IgD-negative memory B cell (primary cell): Measurements from ENCODE around the gene UBE2D1. TPM values are rescaled to one million over a fixed set of nuclear protein-coding genes. Genes with fewer than 3 reads are reported as not detected.

Experiments used
- H3K27ac Mint-ChIP-seq, 3 donors: one replicate each; pipeline ENCODE4 v1.8.0; 2020 to 2022; ENCODE audit warnings: mild to moderate bottlenecking in 3 of 3, mixed read lengths in 3 of 3, moderate library complexity in 1 of 3
- H3K27me3 Mint-ChIP-seq: one replicate; pipeline ENCODE4 v1.8.0; 2021; ENCODE audit warnings: mixed read lengths
- H3K36me3 Mint-ChIP-seq: one replicate; pipeline ENCODE4 v1.8.0; 2020; ENCODE audit warnings: mild to moderate bottlenecking, mixed read lengths
- H3K4me1 Mint-ChIP-seq, 3 donors: one replicate each; pipeline ENCODE4 v1.8.0; 2020 to 2022; ENCODE audit warnings: mixed read lengths in 3 of 3, mild to moderate bottlenecking in 1 of 3
- H3K4me3 Mint-ChIP-seq, 4 donors: one replicate each; pipeline ENCODE4 v1.8.0; 2020 to 2022; ENCODE audit warnings: mild to moderate bottlenecking in 4 of 4, mixed read lengths in 4 of 4, moderate library complexity in 3 of 4
- H3K9me3 Mint-ChIP-seq, 3 donors: one replicate each; pipeline ENCODE4 v1.8.0; 2020 to 2021; ENCODE audit warnings: mixed read lengths in 3 of 3, mild to moderate bottlenecking in 1 of 3
- polyA plus RNA-seq: library from polyadenylated mRNA; unstranded; fragments of 300-500 nt; fragmentation: Illumina TruSeq; gene quantifications from one replicate; pipeline ENCODE4 v1.2.3, GENCODE V29; 2021

UBE2D1 gene
- polyA plus RNA-seq, 1 donor from 2014 or later = 16.5 TPM

GRCh38 chr10:58384544-58384998 lies 49.8 kb downstream of the UBE2D1 start:
- H3K27ac Mint-ChIP-seq = peak overlapping the region; percentile 96 to 99 (median 99)

GRCh38 chr10:58384999-58385783 lies 50.4 kb downstream of the UBE2D1 start, which contains the start of gene TFAM:
TFAM (plus strand) TSS chr10:58385410; CDS start chr10:58385548, 138 bp downstream.
- Mint-ChIP-seq H3K36me3 (peaks cover 1% of the 10 kb centered on the region), H3K4me1 (peaks cover 24 to 25% (median 24%) of the 10 kb centered on the region in 3 donors), H3K4me3 (peak within 1 kb of the TSS; percentile 94 to 99 (median 97)), H3K9me3 (no peaks in the 10 kb centered on the region), H3K27me3 (no peaks in the 10 kb centered on the region), H3K27ac (peak within 1 kb of the TSS; percentile 96 to 99 (median 99))

More at GRCh38 chr10:58384544-58384998, 49.8 kb downstream of the UBE2D1 start:
- no peaks in the 10 kb centered on the region for H3K27me3 Mint-ChIP-seq
- no peaks in the 10 kb centered on the region for H3K36me3 Mint-ChIP-seq
- peaks cover 21 to 25% (median 24%) of the 10 kb centered on the region in 3 donors for H3K4me1 Mint-ChIP-seq
- peak overlapping the region; percentile 94 to 99 (median 97) for H3K4me3 Mint-ChIP-seq
- no peaks in the 10 kb centered on the region for H3K9me3 Mint-ChIP-seq

GRCh38 chr10:58385784-58386112 lies 50.9 kb downstream of the UBE2D1 start:
- H3K9me3 Mint-ChIP-seq = no peaks in the 10 kb centered on the region
- H3K27me3 Mint-ChIP-seq = no peaks in the 10 kb centered on the region
- peak overlapping the region; percentile 96 to 99 (median 99) for H3K27ac Mint-ChIP-seq
- peak overlapping the region; percentile 94 to 99 (median 97) for H3K4me3 Mint-ChIP-seq
- H3K4me1 Mint-ChIP-seq = peaks cover 24 to 25% (median 25%) of the 10 kb centered on the region in 3 donors
- peaks cover 1% of the 10 kb centered on the region for H3K36me3 Mint-ChIP-seq

GRCh38 chr10:58389024-58389423 lies 54.2 kb downstream of the UBE2D1 start:
- H3K27ac Mint-ChIP-seq = no peak overlapping the region
- peaks cover 15 to 22% (median 21%) of the 10 kb centered on the region in 3 donors for H3K4me1 Mint-ChIP-seq
- no peaks in the 10 kb centered on the region for H3K27me3 Mint-ChIP-seq
- no peak overlapping the region for H3K4me3 Mint-ChIP-seq
- no peaks in the 10 kb centered on the region for H3K9me3 Mint-ChIP-seq
- H3K36me3 Mint-ChIP-seq = peaks cover 4% of the 10 kb centered on the region

GRCh38 chr10:58393317-58393716 lies 58.5 kb downstream of the UBE2D1 start:
- H3K36me3 Mint-ChIP-seq = peaks cover 11% of the 10 kb centered on the region
- H3K27ac Mint-ChIP-seq = no peak overlapping the region
- no peak overlapping the region for H3K4me3 Mint-ChIP-seq
- H3K9me3 Mint-ChIP-seq = no peaks in the 10 kb centered on the region
- H3K27me3 Mint-ChIP-seq = no peaks in the 10 kb centered on the region
- H3K4me1 Mint-ChIP-seq = peaks cover 0 to 6% (median 5%) of the 10 kb centered on the region in 3 donors

GRCh38 chr10:58394471-58394870 lies 59.7 kb downstream of the UBE2D1 start:
- no peak overlapping the region for H3K27ac Mint-ChIP-seq
- H3K9me3 Mint-ChIP-seq = no peaks in the 10 kb centered on the region
- no peak overlapping the region for H3K4me3 Mint-ChIP-seq
- peaks cover 11% of the 10 kb centered on the region for H3K36me3 Mint-ChIP-seq
- H3K4me1 Mint-ChIP-seq = peaks cover 0 to 6% (median 5%) of the 10 kb centered on the region in 3 donors
- no peaks in the 10 kb centered on the region for H3K27me3 Mint-ChIP-seq

- peaks cover 9% of the 10 kb centered on the region for H3K36me3 Mint-ChIP-seq
- no peak overlapping the region for H3K27ac Mint-ChIP-seq
- H3K27me3 Mint-ChIP-seq = no peaks in the 10 kb centered on the region
- no peak overlapping the region for H3K4me3 Mint-ChIP-seq
- peaks cover 0 to 6% (median 0%) of the 10 kb centered on the region in 3 donors for H3K4me1 Mint-ChIP-seq
- H3K9me3 Mint-ChIP-seq = no peaks in the 10 kb centered on the region
Observed at GRCh38 chr10:58396057-58396456, 61.3 kb downstream of the UBE2D1 start.

GRCh38 chr10:58397830-58398229 lies 63.0 kb downstream of the UBE2D1 start:
- H3K36me3 Mint-ChIP-seq = peaks cover 11% of the 10 kb centered on the region
- no peaks in the 10 kb centered on the region for H3K27me3 Mint-ChIP-seq
- H3K4me3 Mint-ChIP-seq = no peak overlapping the region

GRCh38 chr10:58399410-58399809 lies 64.6 kb downstream of the UBE2D1 start:
- Mint-ChIP-seq H3K36me3 (peaks cover 11% of the 10 kb centered on the region), H3K27me3 (no peaks in the 10 kb centered on the region), H3K4me1 (no peaks in the 10 kb centered on the region), H3K9me3 (peaks cover 0 to 2% (median 0%) of the 10 kb centered on the region in 3 donors), H3K27ac (no peak overlapping the region), H3K4me3 (no peak overlapping the region)

More at GRCh38 chr10:58397830-58398229, 63.0 kb downstream of the UBE2D1 start:
- Mint-ChIP-seq H3K9me3 (peaks cover 0 to 2% (median 0%) of the 10 kb centered on the region in 3 donors), H3K27ac (no peak overlapping the region), H3K4me1 (no peaks in the 10 kb centered on the region)

- Mint-ChIP-seq H3K27me3 (no peaks in the 10 kb centered on the region), H3K36me3 (peaks cover 11% of the 10 kb centered on the region), H3K4me1 (no peaks in the 10 kb centered on the region), H3K4me3 (no peak overlapping the region), H3K27ac (no peak overlapping the region), H3K9me3 (peaks cover 0 to 2% (median 0%) of the 10 kb centered on the region in 3 donors)
Observed at GRCh38 chr10:58400609-58401008, 65.8 kb downstream of the UBE2D1 start.

GRCh38 chr10:58404001-58404400 lies 69.2 kb downstream of the UBE2D1 start:
- Mint-ChIP-seq H3K27ac (no peak overlapping the region), H3K27me3 (no peaks in the 10 kb centered on the region), H3K4me1 (no peaks in the 10 kb centered on the region), H3K4me3 (no peak overlapping the region), H3K9me3 (peaks cover 0 to 2% (median 0%) of the 10 kb centered on the region in 3 donors), H3K36me3 (peaks cover 4% of the 10 kb centered on the region)

- no peak overlapping the region for H3K27ac Mint-ChIP-seq
- H3K9me3 Mint-ChIP-seq = peaks cover 0 to 2% (median 0%) of the 10 kb centered on the region in 3 donors
- H3K4me1 Mint-ChIP-seq = no peaks in the 10 kb centered on the region
- no peak overlapping the region for H3K4me3 Mint-ChIP-seq
- H3K36me3 Mint-ChIP-seq = peaks cover 3% of the 10 kb centered on the region
- H3K27me3 Mint-ChIP-seq = peaks cover 3% of the 10 kb centered on the region
Observed at GRCh38 chr10:58409956-58410610, 75.3 kb downstream of the UBE2D1 start.

GRCh38 chr10:58412502-58412961 lies 77.7 kb downstream of the UBE2D1 start:
- Mint-ChIP-seq H3K27me3 (peaks cover 8% of the 10 kb centered on the region), H3K4me3 (no peak overlapping the region), H3K4me1 (no peaks in the 10 kb centered on the region), H3K27ac (no peak overlapping the region), H3K36me3 (peaks cover 3% of the 10 kb centered on the region), H3K9me3 (peaks cover 0 to 2% (median 0%) of the 10 kb centered on the region in 3 donors)

- Mint-ChIP-seq H3K4me1 (no peaks in the 10 kb centered on the region), H3K36me3 (peaks cover 3% of the 10 kb centered on the region), H3K27ac (no peak overlapping the region), H3K9me3 (peaks cover 0 to 5% (median 2%) of the 10 kb centered on the region in 3 donors), H3K27me3 (peaks cover 8% of the 10 kb centered on the region), H3K4me3 (no peak overlapping the region)
Observed at GRCh38 chr10:58414270-58415041, 79.7 kb downstream of the UBE2D1 start.
